Endodermal cell (in vitro differentiated cells): ENCODE measurements around the gene HOXD11. TPM values are rescaled to one million over a fixed set of nuclear protein-coding genes. Genes with fewer than 3 reads are reported as not detected.
A peak's percentile ranks its signal among the peaks of the same experiment; 100 is the strongest.

ENCODE experiments used
- DNase-seq: peaks from one replicate; pipeline ENCODE4 v3.0.0-alpha.2; 2017
- H3K27ac ChIP-seq: 2 replicates; pipeline ENCODE4 v1.5.1; 2013; ENCODE audit warnings: mild to moderate bottlenecking, low read depth, low read length, moderate library complexity
- H3K27me3 ChIP-seq: 2 replicates; pipeline ENCODE4 v1.6.1; 2013; ENCODE audit warnings: mild to moderate bottlenecking, low read length, moderate library complexity; ENCODE audit not compliant: insufficient read depth, control insufficient read depth, poor library complexity, severe bottlenecking
- H3K36me3 ChIP-seq: 2 replicates; pipeline ENCODE4 v1.7.0; 2013; ENCODE audit warnings: mild to moderate bottlenecking, low read length, moderate library complexity; ENCODE audit not compliant: control insufficient read depth, insufficient read depth
- H3K4me1 ChIP-seq: one replicate; pipeline ENCODE4 v1.7.0; 2013; ENCODE audit warnings: low read length; ENCODE audit not compliant: control insufficient read depth, insufficient read depth
- H3K4me3 ChIP-seq: 2 replicates; pipeline ENCODE4 v1.5.1; 2013; ENCODE audit warnings: mild to moderate bottlenecking, low read length, moderate library complexity
- H3K9ac ChIP-seq: 2 replicates; pipeline ENCODE4 v1.6.1; 2013; ENCODE audit warnings: mild to moderate bottlenecking, low read length, moderate library complexity; ENCODE audit not compliant: poor library complexity, severe bottlenecking; ENCODE audit errors: extremely low read depth
- H3K9me3 ChIP-seq: 2 replicates; pipeline ENCODE4 v1.6.1; 2013; ENCODE audit warnings: mild to moderate bottlenecking, low read length, moderate library complexity; ENCODE audit not compliant: control insufficient read depth
- H3K27ac Mint-ChIP-seq: 2 replicates; pipeline ENCODE4 v1.8.0; 2020; ENCODE audit warnings: mixed read lengths
- H3K27me3 Mint-ChIP-seq: 2 replicates; pipeline ENCODE4 v1.8.0; 2021; ENCODE audit warnings: mild to moderate bottlenecking, mixed read lengths; ENCODE audit not compliant: insufficient read depth
- H3K36me3 Mint-ChIP-seq: 2 replicates; pipeline ENCODE4 v1.8.0; 2020; ENCODE audit warnings: low read depth, mixed read lengths
- H3K4me1 Mint-ChIP-seq: 2 replicates; pipeline ENCODE4 v1.8.0; 2020; ENCODE audit warnings: mixed read lengths
- H3K4me3 Mint-ChIP-seq: 2 replicates; pipeline ENCODE4 v1.8.0; 2020; ENCODE audit warnings: mild to moderate bottlenecking, moderate library complexity, mixed read lengths
- H3K9me3 Mint-ChIP-seq: 2 replicates; pipeline ENCODE4 v1.8.0; 2020; ENCODE audit warnings: mild to moderate bottlenecking, mixed read lengths
- CTCF ChIP-seq: fragments of 200-600 bp; sonication (generic); conservative IDR thresholded peaks from 2 replicates; pipeline ENCODE4 v1.5.0; 2021; ENCODE audit warnings: antibody characterized with exemption, mild to moderate bottlenecking
- WGBS, 2 experiments: methylation state at CpG; one replicate each; pipeline versions ENCODE4 v1.1.5 to v1.1.7; 2013; ENCODE audit warnings: missing lambda C conversion rate in 2 of 2, mixed read lengths in 1 of 2; ENCODE audit not compliant: insufficient coverage in 1 of 2, insufficient read length in 1 of 2; 5-methylcytosine and 5-hydroxymethylcytosine counted together
- total RNA-seq, 2 donors: library from RNA; stranded (reverse); fragmentation: NEBNext Ultra II Directional in 1 of 2; extraction: Animal tissue kit (Norgen Biotek cat#: 25700) in 1 of 2; gene quantifications; 2 replicates in 1 of 2; 3 replicates in 1 of 2; pipeline ENCODE4 v1.2.1, GENCODE V29; 2021

The HOXD11 gene
- total RNA-seq, 2 donors from 2014 or later, result not detected

GRCh38 chr2:176134035-176134434 lies 27.0 kb downstream of the HOXD11 start:
- Histone ChIP-seq H3K9ac (no peak overlapping the region), H3K27me3 (peaks cover 100% of the 10 kb centered on the region), H3K9me3 (peaks cover 12% of the 10 kb centered on the region), H3K27ac (no peak overlapping the region), H3K4me3 (no peak overlapping the region), H3K4me1 (peaks cover 3% of the 10 kb centered on the region), H3K36me3 (no peaks in the 10 kb centered on the region)
- TF ChIP-seq CTCF, result no peak
- no peak overlapping the region for H3K4me3 Mint-ChIP-seq
- H3K27ac Mint-ChIP-seq, result no peak overlapping the region
- no peaks in the 10 kb centered on the region for H3K36me3 Mint-ChIP-seq
- H3K4me1 Mint-ChIP-seq, result peaks cover 6% of the 10 kb centered on the region
- H3K9me3 Mint-ChIP-seq, result no peaks in the 10 kb centered on the region
- peaks cover 96% of the 10 kb centered on the region for H3K27me3 Mint-ChIP-seq
- WGBS, 2 experiments, result 5 to 7% methylated on average over 4 of the region's 4 CpGs
- peak; percentile 46 for DNase-seq

GRCh38 chr2:176135035-176135440 lies 28.0 kb downstream of the HOXD11 start:
- no peaks in the 10 kb centered on the region for H3K36me3 ChIP-seq
- Mint-ChIP-seq H3K27me3 (peaks cover 98% of the 10 kb centered on the region), H3K9me3 (no peaks in the 10 kb centered on the region), H3K4me3 (no peak overlapping the region), H3K27ac (no peak overlapping the region), H3K36me3 (no peaks in the 10 kb centered on the region), H3K4me1 (peaks cover 5% of the 10 kb centered on the region)
- no peak for TF ChIP-seq CTCF
- H3K4me3 ChIP-seq, result no peak overlapping the region
- no peak for DNase-seq
- no peak overlapping the region for H3K27ac ChIP-seq
- peaks cover 3% of the 10 kb centered on the region for H3K4me1 ChIP-seq
- H3K9me3 ChIP-seq, result peaks cover 14% of the 10 kb centered on the region
- H3K27me3 ChIP-seq, result peaks cover 100% of the 10 kb centered on the region
- no peak overlapping the region for H3K9ac ChIP-seq

GRCh38 chr2:176136374-176137251 lies 29.5 kb downstream of the HOXD11 start:
- Histone ChIP-seq H3K9ac (no peak overlapping the region), H3K27me3 (peaks cover 98% of the 10 kb centered on the region), H3K36me3 (no peaks in the 10 kb centered on the region), H3K4me1 (peaks cover 3% of the 10 kb centered on the region), H3K9me3 (peaks cover 14% of the 10 kb centered on the region), H3K4me3 (peak overlapping the region; percentile 79), H3K27ac (peak overlapping the region; percentile 50)
- no peak for TF ChIP-seq CTCF
- peak; percentile 74 for DNase-seq
- WGBS, 2 experiments, result 1 to 3% methylated on average over 12 to 71 of the region's 71 CpGs
- Mint-ChIP-seq H3K36me3 (no peaks in the 10 kb centered on the region), H3K9me3 (no peaks in the 10 kb centered on the region), H3K4me1 (peaks cover 5% of the 10 kb centered on the region), H3K27me3 (peaks cover 98% of the 10 kb centered on the region), H3K4me3 (peak overlapping the region; percentile 50), H3K27ac (no peak overlapping the region)
